SU-DHL-6 (cell line): ENCODE measurements around the gene TRAK1.

ENCODE experiments used
- H2AFZ ChIP-seq: fragments of 200-600 bp; sonication (generic); 2 replicates; pipeline ENCODE4 v1.6.1; 2014; ENCODE audit warnings: low read depth, mild to moderate bottlenecking, moderate library complexity, mixed read lengths, antibody characterized with exemption, low read length; ENCODE audit not compliant: severe bottlenecking
- H3F3A ChIP-seq: fragments of 200-600 bp; shearing (Covaris generic); 2 replicates; pipeline ENCODE4 v1.6.0; 2016; ENCODE audit warnings: antibody characterized with exemption, mild to moderate bottlenecking; ENCODE audit not compliant: insufficient read depth
- H3K27ac ChIP-seq: fragments of 200-600 bp; sonication (generic); 2 replicates; pipeline ENCODE4 v1.5.1; 2016; ENCODE audit warnings: low read depth, mild to moderate bottlenecking, low read length, moderate library complexity, mixed read lengths
- H3K27me3 ChIP-seq: fragments of 200-600 bp; sonication (generic), shearing (Covaris generic); 2 replicates; pipeline ENCODE4 v1.6.0; 2014; ENCODE audit warnings: mild to moderate bottlenecking, low read length
- H3K36me3 ChIP-seq: fragments of 200-600 bp; sonication (generic); 2 replicates; pipeline ENCODE4 v1.6.1; 2014; ENCODE audit warnings: mild to moderate bottlenecking, low read length, mixed read lengths
- H3K4me2 ChIP-seq: fragments of 300-600, 200-600 bp; shearing (Covaris generic), sonication (generic); 2 replicates; pipeline ENCODE4 v1.6.0; 2014; ENCODE audit warnings: low read length, low read depth, mild to moderate bottlenecking; ENCODE audit not compliant: poor library complexity, severe bottlenecking
- H3K4me3 ChIP-seq: fragments of 200-600 bp; sonication (generic); 2 replicates; pipeline ENCODE4 v1.5.1; 2014; ENCODE audit warnings: antibody characterized with exemption, low read length, mild to moderate bottlenecking, mixed read lengths; ENCODE audit not compliant: insufficient read depth, poor library complexity, severe bottlenecking
- H3K79me2 ChIP-seq: fragments of 200-600 bp; sonication (generic); 2 replicates; pipeline ENCODE4 v1.6.1; 2014; ENCODE audit warnings: mild to moderate bottlenecking, low read length, moderate library complexity; ENCODE audit not compliant: insufficient read depth
- H3K9ac ChIP-seq: fragments of 200-600 bp; sonication (generic); 2 replicates; pipeline ENCODE4 v1.7.0; 2014; ENCODE audit warnings: mild to moderate bottlenecking, low read length
- H3K9me2 ChIP-seq: fragments of 200-600 bp; sonication (generic); replicated peaks from 2 replicates; pipeline ENCODE4 v1.6.1; 2014; ENCODE audit warnings: low read length; ENCODE audit not compliant: insufficient read depth
- H3K9me3 ChIP-seq: fragments of 200-600 bp; sonication (generic); 2 replicates; pipeline ENCODE4 v1.6.1; 2014; ENCODE audit warnings: low read length, mixed read lengths; ENCODE audit not compliant: insufficient read depth
- H4K20me1 ChIP-seq: fragments of 200-600 bp; sonication (generic); 2 replicates; pipeline ENCODE4 v1.6.1; 2014; ENCODE audit warnings: low read depth, mild to moderate bottlenecking, antibody characterized with exemption, low read length, moderate library complexity, mixed read lengths
- CTCF ChIP-seq: fragments of 200-600 bp; sonication (generic); IDR thresholded peaks from one replicate; pipeline ENCODE4 v1.5.1; 2017; ENCODE audit warnings: antibody characterized with exemption, mild to moderate bottlenecking, low read length, moderate library complexity; ENCODE audit not compliant: insufficient read depth, poor library complexity, severe bottlenecking
- EZH2phosphoT487 ChIP-seq: fragments of 200-600 bp; sonication (generic), shearing (Covaris generic); conservative IDR thresholded peaks from 2 replicates; pipeline ENCODE4 v1.6.1; 2018; ENCODE audit warnings: mild to moderate bottlenecking, antibody characterized with exemption, low read length, moderate library complexity, mixed read lengths

TRAK1 gene

DNA sequence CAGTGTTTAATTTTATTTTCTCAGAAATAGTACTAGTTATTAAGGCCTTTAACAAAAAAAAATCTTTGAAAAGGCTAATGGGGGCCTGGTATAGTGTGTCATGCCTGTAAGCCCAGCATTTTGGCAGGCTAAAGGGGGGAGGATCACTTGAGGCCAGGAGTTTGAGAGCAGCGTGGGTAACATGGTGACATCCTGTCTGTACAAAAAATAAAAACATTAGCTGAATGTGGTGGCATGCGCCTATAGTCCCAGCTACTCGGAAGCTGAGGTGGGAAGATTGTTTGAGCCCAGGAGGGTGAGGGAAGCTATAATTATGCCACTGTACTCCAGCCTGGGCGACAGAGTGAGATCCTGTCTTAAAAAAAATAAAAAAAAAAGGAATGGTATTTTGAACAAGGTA lies 61.9 kb downstream of the TRAK1 start:
- no peak overlapping the region for H3K27ac ChIP-seq
- peaks cover 11% of the 10 kb centered on the region; the same call in 1 of the 2 replicates for H3F3A ChIP-seq
- H3K9ac ChIP-seq = no peak overlapping the region
- no peaks in the 10 kb centered on the region for H4K20me1 ChIP-seq
- H3K36me3 ChIP-seq = no peaks in the 10 kb centered on the region
- no peak overlapping the region for H3K4me2 ChIP-seq
- peaks cover 63% of the 10 kb centered on the region for H3K79me2 ChIP-seq
- no peaks in the 10 kb centered on the region for H3K9me2 ChIP-seq
- H3K4me3 ChIP-seq = no peak overlapping the region
- no peaks in the 10 kb centered on the region for H3K27me3 ChIP-seq
- H2AFZ ChIP-seq = no peak overlapping the region
- no peaks in the 10 kb centered on the region for H3K9me3 ChIP-seq
- TF ChIP-seq CTCF = no peak
- TF ChIP-seq EZH2phosphoT487 = no peak

- Histone ChIP-seq H3K9me3 (no peaks in the 10 kb centered on the region), H3K4me3 (no peak overlapping the region), H3K27ac (peak overlapping the region; percentile 52), H3K9ac (no peak overlapping the region), H3K79me2 (peaks cover 64% of the 10 kb centered on the region), H3K9me2 (no peaks in the 10 kb centered on the region), H3F3A (peaks cover 21% of the 10 kb centered on the region), H3K27me3 (no peaks in the 10 kb centered on the region), H2AFZ (no peak overlapping the region), H4K20me1 (no peaks in the 10 kb centered on the region), H3K4me2 (peak overlapping the region; percentile 92), H3K36me3 (no peaks in the 10 kb centered on the region)
- TF ChIP-seq EZH2phosphoT487 = no peak
These were observed 66.7 kb downstream of the TRAK1 start for GRCh38 chr3:42157540-42158538.

DNA sequence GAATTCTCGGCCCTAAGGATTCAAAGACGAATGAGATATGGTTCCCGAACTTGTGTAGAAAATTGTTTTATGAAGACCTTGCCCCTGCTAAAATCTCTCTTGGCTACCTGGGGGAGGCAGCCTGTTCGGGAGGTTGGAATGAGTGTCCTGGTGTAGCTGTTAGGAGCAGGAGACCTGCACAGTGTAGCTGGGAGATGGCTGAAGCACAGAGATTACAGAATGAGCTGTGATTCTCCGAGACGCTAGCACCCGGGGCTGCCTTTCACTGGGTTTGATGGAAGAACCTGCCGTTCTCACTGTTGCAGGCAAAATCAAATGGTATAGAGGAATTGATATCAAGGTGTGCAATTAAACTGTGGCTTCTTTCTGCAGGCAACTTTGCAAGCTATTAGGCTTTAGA lies 68.0 kb downstream of the TRAK1 start:
- Histone ChIP-seq H3K9me2 (no peaks in the 10 kb centered on the region), H2AFZ (peak overlapping the region; percentile 11), H3K4me2 (peak overlapping the region; percentile 92), H3K36me3 (no peaks in the 10 kb centered on the region), H4K20me1 (no peaks in the 10 kb centered on the region), H3F3A (peaks cover 19% of the 10 kb centered on the region), H3K9ac (peak overlapping the region; percentile 56), H3K27ac (peak overlapping the region; percentile 76), H3K79me2 (peaks cover 68% of the 10 kb centered on the region), H3K9me3 (no peaks in the 10 kb centered on the region), H3K27me3 (no peaks in the 10 kb centered on the region), H3K4me3 (peak overlapping the region; percentile 61)
- TF ChIP-seq EZH2phosphoT487 (no peak), CTCF (no peak)
